Muscle layer of colon (tissue), 2 donors: Measurements from ENCODE around the gene PLGRKT.
"Not testable (repeated sequence)": the region's sequence is repeated elsewhere in the genome, so short reads cannot be mapped to it uniquely, and the experiment has no call there.

Source experiments
- H3K27ac ChIP-seq: one replicate; pipeline ENCODE4 v1.7.0; 2013; ENCODE audit warnings: low read depth, mild to moderate bottlenecking, low read length, moderate library complexity
- H3K27me3 ChIP-seq, 2 donors: one replicate each; pipeline ENCODE4 v1.7.0; 2013; ENCODE audit warnings: low read length in 2 of 2, mild to moderate bottlenecking in 2 of 2; ENCODE audit not compliant: insufficient read depth in 2 of 2, control insufficient read depth in 1 of 2
- H3K36me3 ChIP-seq: one replicate; pipeline ENCODE4 v1.7.0; 2013; ENCODE audit warnings: mild to moderate bottlenecking, low read length; ENCODE audit not compliant: insufficient read depth
- H3K4me1 ChIP-seq: one replicate; pipeline ENCODE4 v1.7.0; 2013; ENCODE audit warnings: mild to moderate bottlenecking, low read length; ENCODE audit not compliant: insufficient read depth
- H3K4me3 ChIP-seq, 2 donors: one replicate each; pipeline ENCODE4 v1.7.0; 2013; ENCODE audit warnings: low read length in 2 of 2, low read depth in 1 of 2, mild to moderate bottlenecking in 1 of 2, moderate library complexity in 1 of 2
- H3K9ac ChIP-seq: one replicate; pipeline ENCODE4 v1.7.0; 2013; ENCODE audit warnings: low read length
- H3K9me3 ChIP-seq: one replicate; pipeline ENCODE4 v1.7.0; 2013; ENCODE audit warnings: mild to moderate bottlenecking, low read length
- donor health status: abdominal sarcoma.
- donor health status: Adenocarcinoma of cecum.

The PLGRKT gene

DNA sequence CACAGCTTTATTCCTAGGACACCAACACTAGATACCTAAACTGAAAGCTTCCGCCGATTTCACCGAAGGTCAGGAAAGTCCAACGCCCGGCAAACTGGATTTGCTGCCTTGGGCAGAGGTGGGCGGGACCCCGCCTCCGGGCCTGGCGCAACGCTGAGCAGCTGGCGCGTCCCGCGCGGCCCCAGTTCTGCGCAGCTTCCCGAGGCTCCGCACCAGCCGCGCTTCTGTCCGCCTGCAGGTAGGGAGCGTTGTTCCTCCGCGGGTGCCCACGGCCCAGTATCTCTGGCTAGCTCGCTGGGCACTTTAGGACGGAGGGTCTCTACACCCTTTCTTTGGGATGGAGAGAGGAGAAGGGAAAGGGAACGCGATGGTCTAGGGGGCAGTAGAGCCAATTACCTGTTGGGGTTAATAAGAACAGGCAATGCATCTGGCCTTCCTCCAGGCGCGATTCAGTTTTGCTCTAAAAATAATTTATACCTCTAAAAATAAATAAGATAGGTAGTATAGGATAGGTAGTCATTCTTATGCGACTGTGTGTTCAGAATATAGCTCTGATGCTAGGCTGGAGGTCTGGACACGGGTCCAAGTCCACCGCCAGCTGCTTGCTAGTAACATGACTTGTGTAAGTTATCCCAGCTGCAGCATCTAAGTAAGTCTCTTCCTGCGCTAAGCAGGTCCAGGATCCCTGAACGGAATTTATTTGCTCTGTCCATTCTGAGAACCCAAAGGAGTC is 12.8 kb upstream of the PLGRKT start, which contains the start of gene CD274:
CD274 (plus strand) TSS at position 184 of the 733 bp plus-strand sequence. CDS start 5,572 bp downstream, outside the sequence.
- H3K27ac ChIP-seq, result peak within 1 kb of the TSS; percentile 82
- H3K9ac ChIP-seq, result peak within 1 kb of the TSS; percentile 62
- H3K4me3 ChIP-seq, result peak within 1 kb of the TSS; percentile 78 to 83
- no peaks in the 10 kb centered on the region for H3K36me3 ChIP-seq
- no peaks in the 10 kb centered on the region for H3K4me1 ChIP-seq
- H3K27me3 ChIP-seq, result no peaks in the 10 kb centered on the region
- H3K9me3 ChIP-seq, result no peaks in the 10 kb centered on the region

DNA sequence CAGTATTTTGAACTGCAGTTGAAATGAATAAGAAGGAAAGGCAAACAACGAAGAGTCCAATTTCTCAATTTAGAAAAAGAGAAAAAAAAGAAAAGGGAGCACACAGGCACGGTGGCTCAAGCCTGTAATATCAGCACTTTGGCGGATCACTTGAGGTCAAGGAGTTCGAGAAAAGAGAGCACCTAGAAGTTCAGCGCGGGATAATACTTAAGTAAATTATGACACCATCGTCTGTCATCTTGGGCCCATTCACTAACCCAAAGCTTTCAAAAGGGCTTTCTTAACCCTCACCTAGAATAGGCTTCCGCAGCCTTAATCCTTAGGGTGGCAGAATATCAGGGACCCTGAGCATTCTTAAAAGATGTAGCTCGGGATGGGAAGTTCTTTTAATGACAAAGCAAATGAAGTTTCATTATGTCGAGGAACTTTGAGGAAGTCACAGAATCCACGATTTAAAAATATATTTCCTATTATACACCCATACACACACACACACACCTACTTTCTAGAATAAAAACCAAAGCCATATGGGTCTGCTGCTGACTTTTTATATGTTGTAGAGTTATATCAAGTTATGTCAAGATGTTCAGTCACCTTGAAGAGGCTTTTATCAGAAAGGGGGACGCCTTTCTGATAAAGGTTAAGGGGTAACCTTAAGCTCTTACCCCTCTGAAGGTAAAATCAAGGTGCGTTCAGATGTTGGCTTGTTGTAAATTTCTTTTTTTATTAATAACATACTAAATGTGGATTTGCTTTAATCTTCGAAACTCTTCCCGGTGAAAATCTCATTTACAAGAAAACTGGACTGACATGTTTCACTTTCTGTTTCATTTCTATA is 12.0 kb upstream of the PLGRKT start:
- H3K4me3 ChIP-seq, result peak overlapping the region; percentile 78 to 83
- no peaks in the 10 kb centered on the region for H3K4me1 ChIP-seq
- H3K9ac ChIP-seq, result peak overlapping the region; percentile 62
- H3K9me3 ChIP-seq, result no peaks in the 10 kb centered on the region
- H3K27ac ChIP-seq, result peak overlapping the region; percentile 82
- H3K36me3 ChIP-seq, result no peaks in the 10 kb centered on the region
- H3K27me3 ChIP-seq, result no peaks in the 10 kb centered on the region

DNA sequence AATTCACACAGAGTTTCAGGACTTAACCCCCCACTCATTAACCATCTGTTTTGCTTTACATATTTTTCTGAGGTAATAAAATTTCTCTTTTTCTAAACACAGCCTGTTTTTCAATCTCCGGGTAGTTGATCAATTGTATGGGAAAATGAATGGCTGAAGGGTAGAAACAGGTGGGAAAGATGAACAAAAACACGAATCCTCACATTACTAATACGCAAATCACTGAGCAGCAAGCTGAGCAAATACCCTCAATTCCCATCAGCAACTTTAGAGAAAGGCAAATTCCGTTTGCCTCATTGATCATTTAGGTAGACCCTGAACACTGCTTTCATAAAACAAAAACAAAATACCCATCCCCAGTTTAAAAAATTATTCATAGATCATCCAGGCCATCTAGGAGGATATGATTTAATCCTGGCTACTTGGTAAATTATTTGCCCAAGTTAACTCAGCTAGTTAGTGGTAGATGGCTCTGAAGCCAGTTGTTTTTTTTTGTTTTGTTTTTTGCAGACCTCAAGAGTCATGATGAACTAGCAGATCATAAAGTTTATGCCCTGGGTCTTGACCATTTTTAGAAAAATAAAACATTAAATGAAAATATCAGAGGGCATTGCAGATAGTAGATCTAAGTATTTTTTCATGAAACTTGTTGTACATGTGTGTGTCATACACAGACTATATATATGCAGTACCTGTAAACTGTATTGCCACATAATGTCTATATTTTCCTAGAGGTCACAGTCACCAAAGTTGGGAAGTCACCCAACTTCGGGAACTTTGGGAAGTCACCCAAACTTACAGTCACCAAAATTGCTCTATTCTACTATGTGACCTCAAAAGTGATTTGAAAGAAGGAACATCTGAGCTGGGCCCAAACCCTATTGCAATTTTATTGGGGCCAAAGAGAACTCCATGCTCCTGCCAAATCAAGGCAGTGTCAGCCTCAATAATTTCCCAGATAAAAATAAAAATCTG is 11.0 kb upstream of the PLGRKT start:
- Histone ChIP-seq H3K4me3 (no peak overlapping the region), H3K36me3 (no peaks in the 10 kb centered on the region), H3K27me3 (no peaks in the 10 kb centered on the region), H3K27ac (no peak overlapping the region), H3K4me1 (no peaks in the 10 kb centered on the region), H3K9me3 (no peaks in the 10 kb centered on the region), H3K9ac (no peak overlapping the region)

DNA sequence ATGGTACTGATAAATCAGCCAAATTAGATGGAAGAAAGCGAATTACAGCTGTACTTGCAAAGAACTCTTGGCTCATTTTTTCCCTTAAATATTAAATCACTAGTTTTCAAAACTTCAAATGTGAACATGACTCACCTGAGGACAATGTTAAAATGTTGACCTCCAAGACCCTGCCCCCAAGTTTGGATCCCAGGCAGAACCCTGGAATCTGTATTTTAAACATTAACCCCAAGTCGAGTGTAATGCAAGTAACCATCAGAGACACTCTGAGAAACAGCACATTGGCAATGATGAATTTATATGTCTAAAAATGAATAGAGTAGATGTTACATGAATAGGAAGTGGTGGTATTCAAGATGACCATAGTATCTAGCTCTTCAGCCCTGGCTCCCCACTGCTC is 10.3 kb upstream of the PLGRKT start:
- Histone ChIP-seq H3K4me1 (no peaks in the 10 kb centered on the region), H3K27me3 (no peaks in the 10 kb centered on the region), H3K9me3 (no peaks in the 10 kb centered on the region)

DNA sequence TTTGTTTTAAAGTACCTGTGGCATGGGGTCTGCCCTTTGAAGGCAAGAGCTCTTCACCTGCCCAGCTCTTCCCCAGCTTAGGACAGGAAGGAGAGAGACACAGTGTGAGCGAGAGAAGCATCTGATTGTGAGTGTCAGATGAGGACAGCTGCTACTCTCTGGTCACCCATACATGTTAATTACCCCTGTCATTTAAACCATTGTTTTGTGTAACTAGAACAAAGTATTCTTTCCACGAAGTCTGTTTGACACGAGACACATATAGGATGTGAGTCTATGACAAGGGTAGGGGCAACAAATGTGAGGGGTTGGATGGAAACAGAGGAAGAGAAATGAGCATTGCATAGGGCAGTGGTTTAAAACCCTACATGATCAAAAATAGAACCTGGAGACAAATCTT is 9.6 kb upstream of the PLGRKT start:
- Histone ChIP-seq H3K4me3 (no peak overlapping the region), H3K36me3 (no peaks in the 10 kb centered on the region), H3K27ac (no peak overlapping the region), H3K9me3 (no peaks in the 10 kb centered on the region), H3K4me1 (no peaks in the 10 kb centered on the region), H3K27me3 (no peaks in the 10 kb centered on the region), H3K9ac (no peak overlapping the region)

More for the DNA sequence above, 10.3 kb upstream of the PLGRKT start:
- Histone ChIP-seq H3K27ac (no peak overlapping the region), H3K36me3 (no peaks in the 10 kb centered on the region), H3K4me3 (no peak overlapping the region), H3K9ac (no peak overlapping the region)

DNA sequence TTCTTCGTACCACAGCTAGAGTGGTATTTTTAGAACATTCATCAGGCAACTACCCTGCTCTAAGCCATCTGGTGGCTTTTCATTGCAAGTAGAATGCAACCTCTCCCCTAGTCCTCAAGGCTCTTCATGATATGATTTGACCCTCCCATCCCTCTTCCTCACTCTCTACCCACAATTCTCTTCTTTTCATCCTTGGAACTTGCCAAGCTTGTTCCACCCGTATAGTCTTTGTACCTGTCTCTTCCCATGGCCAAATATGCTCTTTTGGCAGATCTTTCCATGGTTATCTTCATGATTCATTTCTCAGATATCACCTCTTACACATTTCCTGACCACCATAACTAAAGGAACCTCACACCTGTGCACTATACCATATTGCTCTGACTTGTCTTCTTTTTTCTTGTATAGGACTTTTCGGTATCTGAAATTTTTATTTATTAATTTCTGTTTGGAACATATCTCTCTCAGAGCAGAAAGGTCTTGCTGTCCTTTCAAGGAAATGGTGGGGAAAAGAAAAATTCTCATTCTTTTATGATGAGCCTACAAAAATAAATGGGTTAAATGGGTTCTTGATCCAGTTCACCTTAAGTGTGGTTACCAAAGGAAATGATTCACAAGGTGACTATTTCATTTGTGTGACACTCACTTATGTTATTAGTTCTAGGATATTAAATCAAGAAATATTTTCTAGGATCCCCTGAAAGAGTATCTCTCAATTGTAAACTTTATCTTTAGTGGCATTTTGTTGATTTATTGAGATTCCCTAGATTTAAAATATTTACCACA is 8.9 kb upstream of the PLGRKT start:
- Histone ChIP-seq H3K27me3 (no peaks in the 10 kb centered on the region), H3K9me3 (no peaks in the 10 kb centered on the region), H3K9ac (no peak overlapping the region), H3K27ac (no peak overlapping the region), H3K36me3 (no peaks in the 10 kb centered on the region), H3K4me1 (no peaks in the 10 kb centered on the region), H3K4me3 (no peak overlapping the region)

DNA sequence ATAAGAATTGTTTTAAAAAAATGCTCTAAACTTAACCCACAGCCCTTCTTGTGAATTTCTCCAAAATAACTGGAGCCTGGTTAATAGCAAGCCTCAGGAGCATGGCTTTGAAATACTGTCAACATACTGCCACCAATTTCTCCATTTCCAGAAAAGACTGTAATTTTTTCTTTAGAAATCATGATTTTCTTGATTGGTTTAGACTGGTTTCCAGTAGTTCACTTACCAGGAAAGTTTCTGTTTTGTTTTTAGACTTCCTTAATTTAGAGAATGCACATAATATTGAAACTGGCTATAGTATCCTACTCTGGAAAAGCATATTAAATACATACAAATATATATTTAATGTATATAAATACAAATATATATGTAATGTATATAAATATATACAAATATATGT is 8.2 kb upstream of the PLGRKT start:
- no peaks in the 10 kb centered on the region for H3K9me3 ChIP-seq
- H3K4me1 ChIP-seq, result no peaks in the 10 kb centered on the region
- H3K4me3 ChIP-seq, result no peak overlapping the region
- no peak overlapping the region for H3K27ac ChIP-seq
- no peaks in the 10 kb centered on the region for H3K36me3 ChIP-seq
- H3K27me3 ChIP-seq, result no peaks in the 10 kb centered on the region
- no peak overlapping the region for H3K9ac ChIP-seq

DNA sequence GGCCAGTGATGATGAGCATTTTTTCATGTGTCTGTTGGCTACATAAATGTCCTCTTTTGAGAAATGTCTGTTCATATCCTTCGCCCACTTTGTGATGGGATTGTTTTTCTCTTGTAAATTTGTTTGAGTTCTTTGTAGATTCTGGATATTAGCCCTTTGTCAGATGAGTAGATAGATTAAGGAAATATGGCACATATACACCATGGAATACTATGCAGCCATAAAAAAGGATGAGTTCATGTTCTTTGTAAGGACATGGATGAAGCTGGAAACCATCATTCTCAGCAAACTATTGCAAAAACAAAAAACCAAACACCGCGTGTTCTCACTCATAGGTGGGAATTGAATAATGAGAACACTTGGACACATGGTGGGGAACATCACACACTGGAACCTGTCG is 7.4 kb upstream of the PLGRKT start:
- H3K36me3 ChIP-seq, H3K9ac ChIP-seq, H3K9me3 ChIP-seq, H3K27ac ChIP-seq, H3K4me1 ChIP-seq, H3K27me3 ChIP-seq, H3K4me3 ChIP-seq: not testable (repeated sequence)

DNA sequence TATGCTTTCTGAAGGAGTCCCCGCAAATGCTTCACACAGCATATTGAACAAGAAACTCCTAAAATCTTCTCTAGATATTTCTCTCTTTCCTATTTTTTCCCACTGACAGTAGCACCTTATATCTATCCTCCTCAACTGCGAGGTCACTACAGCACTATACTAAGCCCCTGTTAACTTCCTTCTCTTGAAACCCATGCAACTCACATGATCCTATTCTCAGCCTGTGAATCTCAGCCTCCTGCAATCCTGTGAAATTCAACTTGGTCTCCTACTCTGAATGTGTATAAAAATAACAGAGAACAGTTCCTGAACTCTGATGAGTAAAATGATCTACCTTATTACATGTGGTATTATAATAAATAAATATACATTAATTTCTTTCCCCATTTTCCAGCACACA is 6.1 kb upstream of the PLGRKT start:
- Histone ChIP-seq H3K4me1 (peaks cover under 1% of the 10 kb centered on the region), H3K27me3 (no peaks in the 10 kb centered on the region), H3K9me3 (no peaks in the 10 kb centered on the region), H3K9ac (no peak overlapping the region), H3K36me3 (no peaks in the 10 kb centered on the region), H3K4me3 (no peak overlapping the region), H3K27ac (no peak overlapping the region)

DNA sequence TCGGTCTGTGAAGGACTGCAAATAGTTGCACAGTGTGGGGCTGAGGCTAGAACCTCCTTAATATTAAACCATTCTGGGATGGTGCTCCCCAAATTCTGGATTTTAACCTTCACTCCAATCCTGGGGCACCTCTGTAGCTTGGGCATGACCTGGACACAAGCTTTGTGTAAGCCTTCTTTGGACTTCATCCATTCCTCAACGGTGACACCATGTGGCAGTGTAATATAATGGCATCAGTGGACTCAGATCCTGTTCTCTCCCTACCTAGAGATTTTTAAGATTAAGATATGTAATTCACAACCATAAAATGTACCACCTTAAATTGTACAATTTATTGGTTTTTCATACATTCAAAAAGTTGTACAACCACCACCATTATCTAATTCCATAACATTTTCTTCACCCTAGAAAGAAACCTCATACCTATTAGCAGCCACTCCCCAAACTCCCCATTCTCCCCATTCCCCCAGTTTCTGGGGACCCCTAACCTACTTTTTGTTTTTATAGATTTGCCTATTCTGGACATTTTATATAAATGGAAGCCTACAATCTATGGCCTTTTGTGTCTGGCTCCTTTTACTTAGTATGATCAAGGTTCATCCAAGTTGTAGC is 4.8 kb upstream of the PLGRKT start:
- H3K9ac ChIP-seq, result no peak overlapping the region
- no peak overlapping the region for H3K4me3 ChIP-seq

More for the DNA sequence above, 4.8 kb upstream of the PLGRKT start:
- Histone ChIP-seq H3K36me3 (no peaks in the 10 kb centered on the region), H3K9me3 (no peaks in the 10 kb centered on the region), H3K4me1 (peaks cover 11% of the 10 kb centered on the region), H3K27ac (no peak overlapping the region), H3K27me3 (no peaks in the 10 kb centered on the region)
